Left lung (tissue), 10 donors: ENCODE data around the gene SUDS3. TPM values are rescaled to one million over a fixed set of nuclear protein-coding genes. Genes with fewer than 3 reads are reported as not detected.

ENCODE experiments used
- ATAC-seq: fragments of 200-7000 bp; cut with Tn5 transposase; one replicate; pipeline ENCODE4 v1.9.1; 2020; ENCODE audit warnings: moderate library complexity
- DNase-seq, 4 donors: peaks; one replicate each; pipeline ENCODE4 v3.0.0-alpha.2; 2013 to 2020
- H3K27ac ChIP-seq, 2 donors: fragments of 200-600 bp; sonication (generic) in 1 of 2; one replicate each; pipeline versions ENCODE4 v1.5.0 to v1.8.0; 2020 to 2021
- H3K27me3 ChIP-seq, 2 donors: fragments of 200-600 bp; sonication (generic) in 1 of 2; one replicate each; pipeline versions ENCODE4 v1.5.0 to v1.8.0; 2020 to 2021
- H3K36me3 ChIP-seq, 2 donors: fragments of 200-600 bp; sonication (generic) in 1 of 2; one replicate each; pipeline versions ENCODE4 v1.5.0 to v1.8.0; 2020 to 2021
- H3K4me1 ChIP-seq, 2 donors: fragments of 200-600 bp; one replicate each; pipeline ENCODE4 v1.8.0; 2021
- H3K4me3 ChIP-seq, 2 donors: fragments of 200-600 bp; sonication (generic) in 1 of 2; one replicate each; pipeline versions ENCODE4 v1.5.0 to v1.8.0; 2020 to 2021; ENCODE audit warnings: mild to moderate bottlenecking in 1 of 2
- H3K9me3 ChIP-seq, 2 donors: fragments of 200-600 bp; sonication (generic) in 1 of 2; one replicate each; pipeline versions ENCODE4 v1.5.0 to v1.8.0; 2020 to 2021
- intact Hi-C, 2 donors: fragments of 100-400 bp; cut with DNase I; formaldehyde crosslinking; loops; one replicate each; pipeline versions ENCODE4 v1.11.2 to v1.14.2; 2022
- polyA plus RNA-seq, 6 donors: library from polyadenylated mRNA; unstranded; fragments of 120-200 nt; gene quantifications; one replicate each; pipeline ENCODE4 v1.2.1, GENCODE V29; 2013; ENCODE audit not compliant: insufficient read length in 6 of 6
- total RNA-seq, 2 donors: library from RNA; stranded (reverse); fragmentation: NEBNext Ultra II Directional; extraction: Animal tissue kit (Norgen Biotek cat#: 25700); gene quantifications; one replicate each; pipeline ENCODE4 v1.2.1, GENCODE V29; 2021
- TF ChIP-seq, protein P1 (sequence below), 2 donors: fragments of 200-600 bp; sonication (generic) in 1 of 2; IDR thresholded peaks; one replicate each; pipeline versions ENCODE4 v1.5.0 to v1.8.0; 2021; ENCODE audit warnings: antibody characterized with exemption in 2 of 2
- donor health status: DM: no; HTN: yes; CAD: no.
- donor health status: DM: no; HTN: no; CAD: no.

The SUDS3 gene
- total and polyA plus RNA-seq, 8 donors: 23.6 to 60.8 (median 51.6) TPM

DNA sequence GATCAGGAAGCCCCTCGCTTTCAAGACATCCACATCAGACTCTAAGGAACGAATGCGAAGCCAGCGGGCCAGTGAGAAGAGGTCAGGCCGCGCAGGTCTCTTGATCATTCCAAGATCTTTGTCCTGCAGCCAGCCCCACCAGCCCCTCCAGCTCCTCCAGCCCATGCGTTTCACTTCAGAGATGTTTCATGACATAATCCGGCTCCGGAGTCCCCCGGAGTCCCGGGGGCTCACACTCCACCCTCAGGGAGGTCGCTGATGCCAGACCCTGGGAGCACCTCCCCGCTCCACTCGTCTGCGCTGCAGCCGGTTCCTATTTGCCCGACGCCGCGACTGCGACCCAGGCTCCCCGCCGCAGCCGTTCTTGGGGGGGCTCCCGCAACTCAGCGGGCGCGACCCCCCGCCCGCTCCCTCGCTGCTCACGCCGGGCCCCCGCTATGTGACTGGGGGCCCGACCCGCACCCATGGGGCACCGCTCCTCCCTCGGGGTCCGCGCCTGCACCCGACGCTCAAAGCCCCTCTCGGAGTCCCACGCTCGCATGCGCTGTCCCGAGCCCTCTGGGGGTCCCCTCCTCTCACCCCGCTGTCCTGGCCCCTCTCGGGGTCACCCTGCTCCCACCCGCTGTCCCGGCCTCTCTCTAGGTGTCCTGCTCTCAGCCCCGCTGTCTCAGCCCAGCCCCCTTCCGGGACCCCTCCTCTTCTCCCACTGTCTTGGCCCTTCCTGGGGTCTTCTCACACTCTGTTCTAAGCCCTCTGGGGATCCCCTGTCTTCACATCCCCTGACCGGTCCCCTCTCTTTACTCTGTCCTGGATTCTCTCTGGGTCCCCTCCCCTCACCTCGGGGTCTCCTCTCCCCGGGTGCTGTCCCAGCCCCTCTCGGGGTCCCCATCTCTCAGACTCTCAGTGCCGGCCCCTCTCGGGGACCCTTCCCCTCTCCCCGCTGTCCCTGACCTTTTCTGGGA, 4.8 kb upstream of the SUDS3 start:
- peak overlapping the region in 1 of 2 donors; percentile 94 for H3K27ac ChIP-seq
- H3K9me3 ChIP-seq: no peaks in the 10 kb centered on the region
- TF ChIP-seq, protein P1, sequence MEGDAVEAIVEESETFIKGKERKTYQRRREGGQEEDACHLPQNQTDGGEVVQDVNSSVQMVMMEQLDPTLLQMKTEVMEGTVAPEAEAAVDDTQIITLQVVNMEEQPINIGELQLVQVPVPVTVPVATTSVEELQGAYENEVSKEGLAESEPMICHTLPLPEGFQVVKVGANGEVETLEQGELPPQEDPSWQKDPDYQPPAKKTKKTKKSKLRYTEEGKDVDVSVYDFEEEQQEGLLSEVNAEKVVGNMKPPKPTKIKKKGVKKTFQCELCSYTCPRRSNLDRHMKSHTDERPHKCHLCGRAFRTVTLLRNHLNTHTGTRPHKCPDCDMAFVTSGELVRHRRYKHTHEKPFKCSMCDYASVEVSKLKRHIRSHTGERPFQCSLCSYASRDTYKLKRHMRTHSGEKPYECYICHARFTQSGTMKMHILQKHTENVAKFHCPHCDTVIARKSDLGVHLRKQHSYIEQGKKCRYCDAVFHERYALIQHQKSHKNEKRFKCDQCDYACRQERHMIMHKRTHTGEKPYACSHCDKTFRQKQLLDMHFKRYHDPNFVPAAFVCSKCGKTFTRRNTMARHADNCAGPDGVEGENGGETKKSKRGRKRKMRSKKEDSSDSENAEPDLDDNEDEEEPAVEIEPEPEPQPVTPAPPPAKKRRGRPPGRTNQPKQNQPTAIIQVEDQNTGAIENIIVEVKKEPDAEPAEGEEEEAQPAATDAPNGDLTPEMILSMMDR (IDR thresholded peaks at IDR 0.05): no peak
- H3K27me3 ChIP-seq: no peaks in the 10 kb centered on the region
- H3K36me3 ChIP-seq: no peaks in the 10 kb centered on the region
- H3K4me1 ChIP-seq: peaks cover 4 to 54% of the 10 kb centered on the region in 2 donors
- peak overlapping the region; percentile 82 to 90 for H3K4me3 ChIP-seq
- intact Hi-C loops: no loop called here
- peak in 3 of 4 donors; percentile 44 to 87 (median 52) for DNase-seq
- ATAC-seq: no peak

GRCh38 chr12:118372541-118373495, 3.5 kb upstream of the SUDS3 start, which contains the start of gene TAOK3:
Gene TAOK3 (minus strand): TSS chr12:118372907. CDS start chr12:118255567, 117,340 bp downstream.
- DNase-seq (peak; percentile 93 to 99 (median 98)), ATAC-seq (peak; percentile 94)
- H3K4me1 ChIP-seq: peaks cover 4 to 62% of the 10 kb centered on the region in 2 donors
- intact Hi-C loops: no loop called here
- H3K27ac ChIP-seq: peak within 1 kb of the TSS; percentile 86 to 94
- H3K4me3 ChIP-seq: peak within 1 kb of the TSS; percentile 82 to 90
- TF ChIP-seq, protein P1 (IDR thresholded peaks at IDR 0.05): no peak
- H3K36me3 ChIP-seq: no peaks in the 10 kb centered on the region
- H3K27me3 ChIP-seq: no peaks in the 10 kb centered on the region
- no peaks in the 10 kb centered on the region for H3K9me3 ChIP-seq

- H3K9me3 ChIP-seq: no peaks in the 10 kb centered on the region
- intact Hi-C loops: no loop called here
- peaks cover 0 to under 1% of the 10 kb centered on the region in 2 donors for H3K36me3 ChIP-seq
- ATAC-seq (no peak), DNase-seq (no peak)
- H3K4me1 ChIP-seq: peaks cover 4 to 68% of the 10 kb centered on the region in 2 donors
- peak overlapping the region; percentile 86 to 94 for H3K27ac ChIP-seq
- no peaks in the 10 kb centered on the region for H3K27me3 ChIP-seq
- TF ChIP-seq, protein P1 (IDR thresholded peaks at IDR 0.05): no peak
- H3K4me3 ChIP-seq: peak overlapping the region; percentile 40 to 82
These were observed 2.7 kb upstream of the SUDS3 start for GRCh38 chr12:118373616-118374015.

- no peaks in the 10 kb centered on the region for H3K9me3 ChIP-seq
- no peak overlapping the region for H3K4me3 ChIP-seq
- H3K36me3 ChIP-seq: peaks cover 0 to 7% of the 10 kb centered on the region in 2 donors
- intact Hi-C loops: no loop called here
- ATAC-seq (no peak), DNase-seq (no peak)
- H3K4me1 ChIP-seq: peaks cover 4 to 65% of the 10 kb centered on the region in 2 donors
- H3K27me3 ChIP-seq: no peaks in the 10 kb centered on the region
- H3K27ac ChIP-seq: peak overlapping the region in 1 of 2 donors; percentile 86
- TF ChIP-seq, protein P1 (IDR thresholded peaks at IDR 0.05): no peak
These were observed 2.1 kb upstream of the SUDS3 start for GRCh38 chr12:118374126-118374725.
